Stimulated activated CD4-positive, alpha-beta T cell treated with anti-CD3 and anti-CD28 coated beads, TNF-alpha, amount 100 ng/mL, for 4 hours (primary cell): ENCODE measurements around the gene GYG1.

Experiments used
- DNase-seq, 3 experiments: peaks; one replicate each; pipeline ENCODE4 v3.0.0-alpha.2; 2020; ENCODE audit warnings: low read depth in 3 of 3

GYG1 gene

GRCh38 chr3:149016669-149017541, 25.6 kb downstream of the GYG1 start:
- DNase-seq = no peak

GRCh38 chr3:149018247-149018646, 26.9 kb downstream of the GYG1 start:
- no peak for DNase-seq

- no peak for DNase-seq
Observed at GRCh38 chr3:149019580-149019979, 28.2 kb downstream of the GYG1 start.

- no peak for DNase-seq
Observed at GRCh38 chr3:149020196-149020838, 29.0 kb downstream of the GYG1 start.

GRCh38 chr3:149020839-149021252, 29.5 kb downstream of the GYG1 start:
- DNase-seq = no peak

GRCh38 chr3:149021830-149022229, 30.5 kb downstream of the GYG1 start:
- no peak for DNase-seq

GRCh38 chr3:149023951-149024350, 32.6 kb downstream of the GYG1 start:
- DNase-seq = no peak

GRCh38 chr3:149026718-149027117, 35.4 kb downstream of the GYG1 start:
- no peak for DNase-seq

GRCh38 chr3:149031096-149031495, 39.8 kb downstream of the GYG1 start:
- DNase-seq = no peak

- no peak for DNase-seq
Observed at GRCh38 chr3:149037684-149038083, 46.3 kb downstream of the GYG1 start.

- DNase-seq = no peak
Observed at GRCh38 chr3:149038322-149038721, 47.0 kb downstream of the GYG1 start.

- no peak for DNase-seq
Observed at GRCh38 chr3:149042789-149043386, 51.5 kb downstream of the GYG1 start.

GRCh38 chr3:149044339-149045083, 53.2 kb downstream of the GYG1 start:
- no peak for DNase-seq

- no peak for DNase-seq
Observed at GRCh38 chr3:149055575-149055974, 64.2 kb downstream of the GYG1 start.

GRCh38 chr3:149058198-149058597, 66.9 kb downstream of the GYG1 start:
- no peak for DNase-seq

GRCh38 chr3:149058602-149059001, 67.3 kb downstream of the GYG1 start:
- DNase-seq = no peak

- DNase-seq = no peak
Observed at GRCh38 chr3:149061776-149062175, 70.4 kb downstream of the GYG1 start.

- DNase-seq = no peak
Observed at GRCh38 chr3:149067883-149068282, 76.5 kb downstream of the GYG1 start.
